NT2/D1 (cell line): ENCODE data around the gene PIGT.

Source experiments
- DNase-seq: peaks from one replicate; pipeline ENCODE4 v3.0.0-alpha.2; 2011; ENCODE audit warnings: low read depth, low spot score
- H3K27me3 ChIP-seq: 2 replicates; pipeline ENCODE4 v1.6.0; 2011; ENCODE audit warnings: mild to moderate bottlenecking; ENCODE audit not compliant: insufficient read length, insufficient read depth
- H3K36me3 ChIP-seq: 2 replicates; pipeline ENCODE4 v1.6.1; 2011; ENCODE audit warnings: mild to moderate bottlenecking, low read length, mixed read lengths; ENCODE audit not compliant: insufficient read depth, insufficient read length
- H3K4me1 ChIP-seq: 2 replicates; pipeline ENCODE4 v1.5.1; 2011; ENCODE audit not compliant: insufficient read depth, insufficient read length
- H3K4me3 ChIP-seq: 2 replicates; pipeline ENCODE4 v1.5.1; 2011; ENCODE audit warnings: low read depth; ENCODE audit not compliant: insufficient read length
- H3K9ac ChIP-seq: 2 replicates; pipeline ENCODE4 v1.6.0; 2011; ENCODE audit warnings: low read depth; ENCODE audit not compliant: insufficient read length
- H3K9me3 ChIP-seq: 2 replicates; pipeline ENCODE4 v1.5.1; 2011; ENCODE audit warnings: mild to moderate bottlenecking, low read length; ENCODE audit not compliant: insufficient read depth
- SUZ12 ChIP-seq: IDR thresholded peaks from 2 replicates; pipeline ENCODE4 v1.6.1; 2011; ENCODE audit not compliant: insufficient read length, insufficient read depth; ENCODE audit errors: extremely low read depth
- YY1 ChIP-seq: IDR thresholded peaks from 2 replicates; pipeline ENCODE4 v1.6.1; 2011; ENCODE audit not compliant: insufficient read length, insufficient read depth
- ZNF274 ChIP-seq: IDR thresholded peaks from 2 replicates; pipeline ENCODE4 v1.6.1; 2011; ENCODE audit warnings: mild to moderate bottlenecking, low read depth, low read length

The PIGT gene

GRCh38 chr20:45462711-45463509 is 47.0 kb downstream of the PIGT start:
- Histone ChIP-seq H3K36me3 (no peaks in the 10 kb centered on the region), H3K27me3 (no peaks in the 10 kb centered on the region), H3K4me1 (peaks cover 3% of the 10 kb centered on the region), H3K9me3 (no peaks in the 10 kb centered on the region), H3K9ac (no peak overlapping the region), H3K4me3 (no peak overlapping the region)
- DNase-seq = no peak
- no peak for TF ChIP-seq SUZ12
- TF ChIP-seq ZNF274 = no peak
- TF ChIP-seq YY1 = no peak

- Histone ChIP-seq H3K4me3 (no peak overlapping the region), H3K36me3 (no peaks in the 10 kb centered on the region), H3K4me1 (peaks cover 5% of the 10 kb centered on the region), H3K9ac (no peak overlapping the region), H3K27me3 (no peaks in the 10 kb centered on the region), H3K9me3 (no peaks in the 10 kb centered on the region)
- TF ChIP-seq SUZ12 (no peak), ZNF274 (no peak), YY1 (no peak)
- no peak for DNase-seq
Observed at GRCh38 chr20:45463709-45464108, 47.8 kb downstream of the PIGT start.

- TF ChIP-seq YY1 = no peak
- TF ChIP-seq ZNF274 = no peak
- no peak for TF ChIP-seq SUZ12
- Histone ChIP-seq H3K4me3 (no peak overlapping the region), H3K4me1 (peaks cover 8% of the 10 kb centered on the region), H3K9ac (no peak overlapping the region), H3K36me3 (no peaks in the 10 kb centered on the region), H3K27me3 (no peaks in the 10 kb centered on the region), H3K9me3 (no peaks in the 10 kb centered on the region)
- no peak for DNase-seq
Observed at GRCh38 chr20:45465491-45466266, 49.7 kb downstream of the PIGT start.

- Histone ChIP-seq H3K9me3 (no peaks in the 10 kb centered on the region), H3K36me3 (no peaks in the 10 kb centered on the region), H3K9ac (no peak overlapping the region), H3K4me3 (no peak overlapping the region), H3K27me3 (peaks cover 4% of the 10 kb centered on the region), H3K4me1 (peaks cover 14% of the 10 kb centered on the region)
- TF ChIP-seq ZNF274 (no peak), SUZ12 (no peak), YY1 (no peak)
- DNase-seq = no peak
Observed at GRCh38 chr20:45467172-45467571, 51.2 kb downstream of the PIGT start.

GRCh38 chr20:45467861-45468260 is 51.9 kb downstream of the PIGT start:
- DNase-seq = no peak

GRCh38 chr20:45469336-45470261 is 53.7 kb downstream of the PIGT start, which contains the start of gene WFDC2:
WFDC2 (plus strand) TSS chr20:45469753; CDS start chr20:45469782, 29 bp downstream.
- H3K4me1 ChIP-seq = peaks cover 14% of the 10 kb centered on the region
- TF ChIP-seq SUZ12 = no peak
- no peak for TF ChIP-seq ZNF274
- TF ChIP-seq YY1 = no peak
- peaks cover 4% of the 10 kb centered on the region for H3K27me3 ChIP-seq
- H3K9me3 ChIP-seq = no peaks in the 10 kb centered on the region
- DNase-seq = no peak
- no peaks in the 10 kb centered on the region for H3K36me3 ChIP-seq
- peak within 1 kb of the TSS; percentile 86 for H3K4me3 ChIP-seq
- peak within 1 kb of the TSS; percentile 82 for H3K9ac ChIP-seq

More at GRCh38 chr20:45467861-45468260, 51.9 kb downstream of the PIGT start:
- Histone ChIP-seq H3K9ac (no peak overlapping the region), H3K36me3 (no peaks in the 10 kb centered on the region), H3K9me3 (no peaks in the 10 kb centered on the region), H3K27me3 (peaks cover 4% of the 10 kb centered on the region), H3K4me3 (no peak overlapping the region), H3K4me1 (peaks cover 14% of the 10 kb centered on the region)
- no peak for TF ChIP-seq SUZ12
- no peak for TF ChIP-seq ZNF274
- TF ChIP-seq YY1 = no peak
